SK-N-SH treated with all-trans-retinoic acid at 6 μM for 48 hours (cell line): Measurements from ENCODE around the gene CPSF7.

Experiments
- ATAC-seq: fragments of 200-7000 bp; cut with Tn5 transposase; 3 replicates; pipeline ENCODE4 v1.9.1; 2020; ENCODE audit warnings: mild to moderate bottlenecking, moderate library complexity
- ARNTL ChIP-seq: fragments of 450-650 bp; formaldehyde crosslinking; IDR thresholded peaks from 2 replicates; pipeline ENCODE4 v1.5.0; 2020; ENCODE audit warnings: low read depth, mild to moderate bottlenecking, moderate library complexity, borderline replicate concordance
- BACH2 ChIP-seq: fragments of 250-450 bp; sonication (Bioruptor Pico); IDR thresholded peaks from 2 replicates; pipeline ENCODE4 v1.9.0; 2021; ENCODE audit warnings: mild to moderate bottlenecking, borderline replicate concordance
- CSDC2 ChIP-seq: fragments of 250-450 bp; sonication (Bioruptor Pico); IDR thresholded peaks from 2 replicates; pipeline ENCODE4 v1.5.0; 2020; ENCODE audit warnings: mild to moderate bottlenecking, moderate library complexity
- ESRRG ChIP-seq: fragments of 250-450 bp; sonication (Bioruptor Pico); IDR thresholded peaks from 2 replicates; pipeline ENCODE4 v1.6.1; 2021; ENCODE audit warnings: mild to moderate bottlenecking
- GLIS3 ChIP-seq: fragments of 250-450 bp; sonication (Bioruptor Pico); IDR thresholded peaks from 2 replicates; pipeline ENCODE4 v1.5.0; 2020; ENCODE audit warnings: mild to moderate bottlenecking, moderate library complexity
- ISL1 ChIP-seq: fragments of 250-450 bp; sonication (Bioruptor Pico); IDR thresholded peaks from 2 replicates; pipeline ENCODE4 v2.1.2; 2022; ENCODE audit warnings: mild to moderate bottlenecking, moderate library complexity
- OSR1 ChIP-seq: fragments of 250-450 bp; sonication (Bioruptor Pico); IDR thresholded peaks from 2 replicates; pipeline ENCODE4 v1.8.0; 2022; ENCODE audit warnings: moderate library complexity, mild to moderate bottlenecking, inconsistent platforms
- POU6F1 ChIP-seq: fragments of 250-450 bp; sonication (Bioruptor Pico); IDR thresholded peaks from 2 replicates; pipeline ENCODE4 v1.8.0; 2021; ENCODE audit warnings: low read depth, mild to moderate bottlenecking, moderate library complexity, borderline replicate concordance
- PPARA ChIP-seq: fragments of 250-450 bp; sonication (Bioruptor Pico); IDR thresholded peaks from 2 replicates; pipeline ENCODE4 v1.5.0; 2020; ENCODE audit warnings: mild to moderate bottlenecking, borderline replicate concordance
- RARB ChIP-seq: fragments of 250-450 bp; sonication (Bioruptor Pico); IDR thresholded peaks from 2 replicates; pipeline ENCODE4 v1.8.0; 2021; ENCODE audit warnings: mild to moderate bottlenecking, moderate library complexity
- SNAI2 ChIP-seq: fragments of 250-450 bp; sonication (Bioruptor Pico); IDR thresholded peaks from 2 replicates; pipeline ENCODE4 v1.5.0; 2020; ENCODE audit warnings: mild to moderate bottlenecking, moderate library complexity
- TCF4 ChIP-seq: fragments of 250-450 bp; sonication (Bioruptor Pico); IDR thresholded peaks from 2 replicates; pipeline ENCODE4 v1.8.0; 2021; ENCODE audit warnings: mild to moderate bottlenecking, moderate library complexity, borderline replicate concordance
- ZC3H10 ChIP-seq: fragments of 250-450 bp; sonication (Bioruptor Pico); IDR thresholded peaks from 2 replicates; pipeline ENCODE4 v1.5.1; 2021; ENCODE audit warnings: mild to moderate bottlenecking, moderate library complexity
- ZFP3 ChIP-seq: fragments of 250-450 bp; sonication (Bioruptor Pico); IDR thresholded peaks from 2 replicates; pipeline ENCODE4 v1.5.0; 2020; ENCODE audit warnings: mild to moderate bottlenecking, moderate library complexity
- ZFP30 ChIP-seq: fragments of 450-650 bp; formaldehyde crosslinking; IDR thresholded peaks from 2 replicates; pipeline ENCODE4 v1.5.0; 2022; ENCODE audit warnings: mild to moderate bottlenecking, moderate library complexity
- ZNF565 ChIP-seq: fragments of 450-650 bp; formaldehyde crosslinking; conservative IDR thresholded peaks from 2 replicates; pipeline ENCODE4 v1.5.0; 2020; ENCODE audit warnings: low read depth, mild to moderate bottlenecking, moderate library complexity
- ZNF70 ChIP-seq: fragments of 450-650 bp; formaldehyde crosslinking; IDR thresholded peaks from 2 replicates; pipeline ENCODE4 v1.5.0; 2020; ENCODE audit warnings: mild to moderate bottlenecking, moderate library complexity
- ZNF8 ChIP-seq: fragments of 450-650 bp; formaldehyde crosslinking; IDR thresholded peaks from 2 replicates; pipeline ENCODE4 v1.5.0; 2020; ENCODE audit warnings: mild to moderate bottlenecking, moderate library complexity
- TF ChIP-seq, protein P1 (sequence below): fragments of 250-450 bp; sonication (Bioruptor Pico); IDR thresholded peaks from 2 replicates; pipeline ENCODE4 v1.8.0; 2020; ENCODE audit warnings: mild to moderate bottlenecking, moderate library complexity, borderline replicate concordance
- TF ChIP-seq, protein P2 (sequence below): fragments of 250-450 bp; sonication (Bioruptor Pico); IDR thresholded peaks from 2 replicates; pipeline ENCODE4 v1.5.1; 2020; ENCODE audit warnings: low read depth, mild to moderate bottlenecking, moderate library complexity
- TF ChIP-seq, protein P3 (sequence below): fragments of 250-450 bp; sonication (Bioruptor Pico); IDR thresholded peaks from 2 replicates; pipeline ENCODE4 v1.5.0; 2020; ENCODE audit warnings: mild to moderate bottlenecking, moderate library complexity
- TF ChIP-seq, protein P4 (sequence below): fragments of 250-450 bp; sonication (Bioruptor Pico); IDR thresholded peaks from 2 replicates; pipeline ENCODE4 v1.5.1; 2021; ENCODE audit warnings: mild to moderate bottlenecking, moderate library complexity

The CPSF7 gene

GRCh38 chr11:61359516-61359915 is 70.3 kb downstream of the CPSF7 start:
- ATAC-seq: no peak
- TF ChIP-seq ZNF8 (CRISPR knock-in tag) (no peak), SNAI2 (CRISPR knock-in tag) (no peak), ZFP3 (CRISPR knock-in tag) (no peak), ZNF70 (CRISPR knock-in tag) (no peak), CSDC2 (CRISPR knock-in tag) (no peak), BACH2 (CRISPR knock-in tag) (no peak), ZNF565 (CRISPR knock-in tag) (no peak), GLIS3 (CRISPR knock-in tag) (no peak), ESRRG (CRISPR knock-in tag) (no peak), ARNTL (CRISPR knock-in tag) (no peak), RARB (CRISPR knock-in tag) (no peak), ZC3H10 (CRISPR knock-in tag) (no peak), OSR1 (no peak), ISL1 (no peak), TCF4 (CRISPR knock-in tag) (no peak)
- TF ChIP-seq, protein P1, sequence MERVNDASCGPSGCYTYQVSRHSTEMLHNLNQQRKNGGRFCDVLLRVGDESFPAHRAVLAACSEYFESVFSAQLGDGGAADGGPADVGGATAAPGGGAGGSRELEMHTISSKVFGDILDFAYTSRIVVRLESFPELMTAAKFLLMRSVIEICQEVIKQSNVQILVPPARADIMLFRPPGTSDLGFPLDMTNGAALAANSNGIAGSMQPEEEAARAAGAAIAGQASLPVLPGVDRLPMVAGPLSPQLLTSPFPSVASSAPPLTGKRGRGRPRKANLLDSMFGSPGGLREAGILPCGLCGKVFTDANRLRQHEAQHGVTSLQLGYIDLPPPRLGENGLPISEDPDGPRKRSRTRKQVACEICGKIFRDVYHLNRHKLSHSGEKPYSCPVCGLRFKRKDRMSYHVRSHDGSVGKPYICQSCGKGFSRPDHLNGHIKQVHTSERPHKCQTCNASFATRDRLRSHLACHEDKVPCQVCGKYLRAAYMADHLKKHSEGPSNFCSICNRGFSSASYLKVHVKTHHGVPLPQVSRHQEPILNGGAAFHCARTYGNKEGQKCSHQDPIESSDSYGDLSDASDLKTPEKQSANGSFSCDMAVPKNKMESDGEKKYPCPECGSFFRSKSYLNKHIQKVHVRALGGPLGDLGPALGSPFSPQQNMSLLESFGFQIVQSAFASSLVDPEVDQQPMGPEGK: no peak
- TF ChIP-seq, protein P2, sequence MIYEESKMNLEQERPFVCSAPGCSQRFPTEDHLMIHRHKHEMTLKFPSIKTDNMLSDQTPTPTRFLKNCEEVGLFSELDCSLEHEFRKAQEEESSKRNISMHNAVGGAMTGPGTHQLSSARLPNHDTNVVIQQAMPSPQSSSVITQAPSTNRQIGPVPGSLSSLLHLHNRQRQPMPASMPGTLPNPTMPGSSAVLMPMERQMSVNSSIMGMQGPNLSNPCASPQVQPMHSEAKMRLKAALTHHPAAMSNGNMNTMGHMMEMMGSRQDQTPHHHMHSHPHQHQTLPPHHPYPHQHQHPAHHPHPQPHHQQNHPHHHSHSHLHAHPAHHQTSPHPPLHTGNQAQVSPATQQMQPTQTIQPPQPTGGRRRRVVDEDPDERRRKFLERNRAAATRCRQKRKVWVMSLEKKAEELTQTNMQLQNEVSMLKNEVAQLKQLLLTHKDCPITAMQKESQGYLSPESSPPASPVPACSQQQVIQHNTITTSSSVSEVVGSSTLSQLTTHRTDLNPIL: no peak
- TF ChIP-seq, all 23 proteins: peak for 0

DNA sequence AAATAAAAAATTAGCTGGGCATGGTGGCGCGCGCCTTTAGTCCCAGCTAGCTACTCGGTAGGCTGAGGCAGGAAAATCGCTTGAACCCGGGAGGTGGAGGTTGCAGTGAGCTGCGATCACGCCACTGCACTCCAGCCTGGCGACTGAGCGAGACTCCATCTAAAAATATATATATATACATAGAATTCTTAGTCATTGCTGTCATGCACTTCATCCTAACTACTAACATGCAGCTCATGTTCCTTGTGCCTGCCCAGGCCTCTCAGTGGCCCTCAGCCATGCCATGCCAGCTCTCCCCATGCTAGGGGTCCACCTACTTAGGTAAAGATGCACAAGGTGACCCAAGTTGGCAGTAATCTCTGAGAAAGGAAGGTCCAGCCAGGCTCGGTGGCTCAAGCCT is 71.2 kb downstream of the CPSF7 start:
- no peak for TF ChIP-seq SNAI2 (CRISPR knock-in tag)
- TF ChIP-seq, protein P3, sequence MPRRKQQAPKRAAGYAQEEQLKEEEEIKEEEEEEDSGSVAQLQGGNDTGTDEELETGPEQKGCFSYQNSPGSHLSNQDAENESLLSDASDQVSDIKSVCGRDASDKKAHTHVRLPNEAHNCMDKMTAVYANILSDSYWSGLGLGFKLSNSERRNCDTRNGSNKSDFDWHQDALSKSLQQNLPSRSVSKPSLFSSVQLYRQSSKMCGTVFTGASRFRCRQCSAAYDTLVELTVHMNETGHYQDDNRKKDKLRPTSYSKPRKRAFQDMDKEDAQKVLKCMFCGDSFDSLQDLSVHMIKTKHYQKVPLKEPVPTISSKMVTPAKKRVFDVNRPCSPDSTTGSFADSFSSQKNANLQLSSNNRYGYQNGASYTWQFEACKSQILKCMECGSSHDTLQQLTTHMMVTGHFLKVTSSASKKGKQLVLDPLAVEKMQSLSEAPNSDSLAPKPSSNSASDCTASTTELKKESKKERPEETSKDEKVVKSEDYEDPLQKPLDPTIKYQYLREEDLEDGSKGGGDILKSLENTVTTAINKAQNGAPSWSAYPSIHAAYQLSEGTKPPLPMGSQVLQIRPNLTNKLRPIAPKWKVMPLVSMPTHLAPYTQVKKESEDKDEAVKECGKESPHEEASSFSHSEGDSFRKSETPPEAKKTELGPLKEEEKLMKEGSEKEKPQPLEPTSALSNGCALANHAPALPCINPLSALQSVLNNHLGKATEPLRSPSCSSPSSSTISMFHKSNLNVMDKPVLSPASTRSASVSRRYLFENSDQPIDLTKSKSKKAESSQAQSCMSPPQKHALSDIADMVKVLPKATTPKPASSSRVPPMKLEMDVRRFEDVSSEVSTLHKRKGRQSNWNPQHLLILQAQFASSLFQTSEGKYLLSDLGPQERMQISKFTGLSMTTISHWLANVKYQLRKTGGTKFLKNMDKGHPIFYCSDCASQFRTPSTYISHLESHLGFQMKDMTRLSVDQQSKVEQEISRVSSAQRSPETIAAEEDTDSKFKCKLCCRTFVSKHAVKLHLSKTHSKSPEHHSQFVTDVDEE (CRISPR knock-in tag): no peak
- no peak for TF ChIP-seq ZC3H10 (CRISPR knock-in tag)
- TF ChIP-seq BACH2 (CRISPR knock-in tag): no peak
- TF ChIP-seq GLIS3 (CRISPR knock-in tag): no peak
- no peak for TF ChIP-seq POU6F1 (CRISPR knock-in tag)
- no peak for TF ChIP-seq CSDC2 (CRISPR knock-in tag)
- no peak for TF ChIP-seq PPARA (CRISPR knock-in tag)
- TF ChIP-seq ZFP3 (CRISPR knock-in tag): no peak
- TF ChIP-seq ZNF8 (CRISPR knock-in tag): no peak
- TF ChIP-seq, protein P4, sequence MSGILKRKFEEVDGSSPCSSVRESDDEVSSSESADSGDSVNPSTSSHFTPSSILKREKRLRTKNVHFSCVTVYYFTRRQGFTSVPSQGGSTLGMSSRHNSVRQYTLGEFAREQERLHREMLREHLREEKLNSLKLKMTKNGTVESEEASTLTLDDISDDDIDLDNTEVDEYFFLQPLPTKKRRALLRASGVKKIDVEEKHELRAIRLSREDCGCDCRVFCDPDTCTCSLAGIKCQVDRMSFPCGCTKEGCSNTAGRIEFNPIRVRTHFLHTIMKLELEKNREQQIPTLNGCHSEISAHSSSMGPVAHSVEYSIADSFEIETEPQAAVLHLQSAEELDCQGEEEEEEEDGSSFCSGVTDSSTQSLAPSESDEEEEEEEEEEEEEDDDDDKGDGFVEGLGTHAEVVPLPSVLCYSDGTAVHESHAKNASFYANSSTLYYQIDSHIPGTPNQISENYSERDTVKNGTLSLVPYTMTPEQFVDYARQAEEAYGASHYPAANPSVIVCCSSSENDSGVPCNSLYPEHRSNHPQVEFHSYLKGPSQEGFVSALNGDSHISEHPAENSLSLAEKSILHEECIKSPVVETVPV (CRISPR knock-in tag): no peak
- TF ChIP-seq ZFP30: no peak
- TF ChIP-seq ARNTL (CRISPR knock-in tag): no peak
- no peak for ATAC-seq

- no peak for ATAC-seq
- TF ChIP-seq, protein P2: no peak
- TF ChIP-seq ARNTL (CRISPR knock-in tag) (no peak), ZC3H10 (CRISPR knock-in tag) (no peak), TCF4 (CRISPR knock-in tag) (no peak)
- TF ChIP-seq, protein P4 (CRISPR knock-in tag): no peak
These were observed 71.9 kb downstream of the CPSF7 start for GRCh38 chr11:61357894-61358239.
